ENCODE data around the gene NPR2.

Gene NPR2

DNA sequence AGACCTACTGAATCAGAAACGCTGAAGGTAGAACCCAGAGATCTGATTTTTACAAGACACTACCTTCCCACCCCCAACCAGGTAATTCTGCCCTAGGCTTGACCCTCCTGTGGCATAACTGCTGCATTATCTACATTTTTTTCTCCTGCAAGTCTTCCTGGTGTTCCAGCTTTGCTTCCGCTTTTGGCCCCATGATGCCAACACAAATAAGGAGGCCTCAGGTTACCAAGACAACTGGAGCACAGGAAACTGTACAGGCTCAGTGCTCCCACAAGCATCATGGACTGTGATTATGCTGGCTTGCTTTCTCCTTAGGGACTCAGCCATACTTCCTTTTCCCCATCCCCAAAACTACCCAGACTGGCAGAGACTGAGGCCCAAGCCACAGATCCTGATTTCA, 30.7 kb upstream of the NPR2 start:
- no peak for TF ChIP-seq CTCF (IDR thresholded peaks at IDR 0.05; ENCODE audit: low read depth, low read length)
- peak; percentile 83 to 92 for DNase-seq (ENCODE audit: low read depth in 2 of 2)
- no peak overlapping the region for H3K4me3 ChIP-seq (replicated peaks in 1 of 2; ENCODE audit: low read depth in 2 of 2, low read length in 2 of 2)

GRCh38 chr9:35763181-35763580, 28.2 kb upstream of the NPR2 start:
- TF ChIP-seq CTCF (IDR thresholded peaks at IDR 0.05; ENCODE audit: low read depth, low read length): no peak
- no peak overlapping the region for H3K4me3 ChIP-seq (replicated peaks in 1 of 2; ENCODE audit: low read depth in 2 of 2, low read length in 2 of 2)
- no peak for DNase-seq (ENCODE audit: low read depth in 2 of 2)

GRCh38 chr9:35763803-35764202, 27.6 kb upstream of the NPR2 start:
- no peak for DNase-seq (ENCODE audit: low read depth in 2 of 2)
- TF ChIP-seq CTCF (IDR thresholded peaks at IDR 0.05; ENCODE audit: low read depth, low read length): no peak
- H3K4me3 ChIP-seq (replicated peaks in 1 of 2; ENCODE audit: low read depth in 2 of 2, low read length in 2 of 2): no peak overlapping the region

GRCh38 chr9:35766997-35767396, 24.4 kb upstream of the NPR2 start:
- TF ChIP-seq CTCF (IDR thresholded peaks at IDR 0.05; ENCODE audit: low read depth, low read length): no peak
- no peak overlapping the region for H3K4me3 ChIP-seq (replicated peaks in 1 of 2; ENCODE audit: low read depth in 2 of 2, low read length in 2 of 2)
- DNase-seq (ENCODE audit: low read depth in 2 of 2): no peak

- DNase-seq (ENCODE audit: low read depth in 2 of 2): no peak
- no peak overlapping the region for H3K4me3 ChIP-seq (replicated peaks in 1 of 2; ENCODE audit: low read depth in 2 of 2, low read length in 2 of 2)
- no peak for TF ChIP-seq CTCF (IDR thresholded peaks at IDR 0.05; ENCODE audit: low read depth, low read length)
These were observed 23.9 kb upstream of the NPR2 start for GRCh38 chr9:35767458-35767857.

DNA sequence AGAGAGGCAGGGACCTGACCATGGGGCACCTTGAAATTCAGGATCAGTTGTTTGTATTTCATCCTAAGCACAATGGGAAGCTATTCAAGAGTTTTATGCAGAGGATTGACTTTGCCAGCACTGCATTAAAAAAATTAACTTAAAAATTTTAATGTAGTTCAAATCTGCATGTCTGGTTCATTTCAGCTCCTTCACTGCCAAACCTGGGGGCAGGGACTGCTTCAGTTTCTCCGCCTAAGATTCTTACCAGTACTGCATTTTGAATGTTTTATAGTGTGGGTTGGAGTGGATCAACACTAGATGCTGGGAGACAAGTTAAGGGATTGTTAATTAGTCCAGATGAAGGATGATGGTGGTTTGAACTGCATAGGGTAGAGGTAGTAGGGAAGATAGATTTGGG, 21.6 kb upstream of the NPR2 start:
- no peak for TF ChIP-seq CTCF (IDR thresholded peaks at IDR 0.05; ENCODE audit: low read depth, low read length)
- no peak overlapping the region for H3K4me3 ChIP-seq (replicated peaks in 1 of 2; ENCODE audit: low read depth in 2 of 2, low read length in 2 of 2)
- DNase-seq (ENCODE audit: low read depth in 2 of 2): no peak

GRCh38 chr9:35771075-35771433, 20.3 kb upstream of the NPR2 start:
- TF ChIP-seq CTCF (IDR thresholded peaks at IDR 0.05; ENCODE audit: low read depth, low read length): no peak
- no peak overlapping the region for H3K4me3 ChIP-seq (replicated peaks in 1 of 2; ENCODE audit: low read depth in 2 of 2, low read length in 2 of 2)
- DNase-seq (ENCODE audit: low read depth in 2 of 2): no peak

Data from cardiac fibroblast (primary cell).